Adrenal gland (tissue), 5 donors: ENCODE data around the gene ADGRE3.

Experiments used
- POLR2A ChIP-seq, 2 donors: fragments of 450-650 bp; IDR thresholded peaks; one replicate each; pipeline ENCODE4 v1.6.1; 2017; ENCODE audit warnings: antibody characterized with exemption in 2 of 2, mild to moderate bottlenecking in 2 of 2, moderate library complexity in 1 of 2
- TF ChIP-seq, protein P1 (sequence below), 6 experiments: fragments of 450-650 bp in 4 of 6; fragments of 200-600 bp in 2 of 6; sonication (generic) in 1 of 6; IDR thresholded peaks; 1 replicate in 5 of 6; 2 replicates in 1 of 6; pipeline versions ENCODE4 v1.5.1 to v1.8.0; 2016 to 2021; ENCODE audit warnings: antibody characterized with exemption in 6 of 6, mild to moderate bottlenecking in 2 of 6, moderate library complexity in 1 of 6
- donor health status: DM: no; HTN: no; CAD: no.

DNA sequence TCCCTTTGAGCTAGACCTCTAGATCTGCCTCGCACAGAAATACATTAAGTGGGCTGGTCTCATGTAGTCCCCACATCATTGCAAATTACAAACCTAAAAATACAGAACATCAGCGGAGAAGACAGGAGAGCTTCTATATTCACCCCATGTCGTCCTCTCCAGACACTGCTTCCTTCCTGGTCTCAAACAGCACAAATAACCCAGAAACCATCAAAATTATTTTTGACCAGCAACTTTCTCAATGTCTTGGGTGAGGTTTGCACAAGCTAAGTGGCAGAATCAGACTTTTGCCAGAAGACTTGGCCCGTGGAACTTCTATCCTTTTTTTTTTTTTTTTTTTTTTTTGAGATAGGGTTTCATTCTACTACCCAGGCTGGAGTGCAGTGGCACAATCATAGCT, 63.6 kb downstream of the ADGRE3 start:
- TF ChIP-seq, protein P1, sequence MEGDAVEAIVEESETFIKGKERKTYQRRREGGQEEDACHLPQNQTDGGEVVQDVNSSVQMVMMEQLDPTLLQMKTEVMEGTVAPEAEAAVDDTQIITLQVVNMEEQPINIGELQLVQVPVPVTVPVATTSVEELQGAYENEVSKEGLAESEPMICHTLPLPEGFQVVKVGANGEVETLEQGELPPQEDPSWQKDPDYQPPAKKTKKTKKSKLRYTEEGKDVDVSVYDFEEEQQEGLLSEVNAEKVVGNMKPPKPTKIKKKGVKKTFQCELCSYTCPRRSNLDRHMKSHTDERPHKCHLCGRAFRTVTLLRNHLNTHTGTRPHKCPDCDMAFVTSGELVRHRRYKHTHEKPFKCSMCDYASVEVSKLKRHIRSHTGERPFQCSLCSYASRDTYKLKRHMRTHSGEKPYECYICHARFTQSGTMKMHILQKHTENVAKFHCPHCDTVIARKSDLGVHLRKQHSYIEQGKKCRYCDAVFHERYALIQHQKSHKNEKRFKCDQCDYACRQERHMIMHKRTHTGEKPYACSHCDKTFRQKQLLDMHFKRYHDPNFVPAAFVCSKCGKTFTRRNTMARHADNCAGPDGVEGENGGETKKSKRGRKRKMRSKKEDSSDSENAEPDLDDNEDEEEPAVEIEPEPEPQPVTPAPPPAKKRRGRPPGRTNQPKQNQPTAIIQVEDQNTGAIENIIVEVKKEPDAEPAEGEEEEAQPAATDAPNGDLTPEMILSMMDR (IDR thresholded peaks at IDR 0.05) = no peak
- no peak for TF ChIP-seq POLR2A (IDR thresholded peaks at IDR 0.05)
